B cell (primary cell): Measurements from ENCODE around the gene FBXW9. TPM values are rescaled to one million over a fixed set of nuclear protein-coding genes. Genes with fewer than 3 reads are reported as not detected.

ENCODE experiments used
- ATAC-seq: fragments of 200-7000 bp; cut with Tn5 transposase; one replicate; pipeline ENCODE4 v1.10.0; 2021; ENCODE audit warnings: low read depth, mild to moderate bottlenecking, moderate number of reproducible peaks, moderate library complexity
- CTCF ChIA-PET: fragments of 350-600 bp; sonication (Branson Sonifier 250); formaldehyde crosslinking; loops from one replicate; lab custom pipeline; 2021; ENCODE audit warnings: antibody characterized with exemption, inconsistent platforms; lab: Charles Lee
- POLR2A ChIA-PET: fragments of 350-600 bp; sonication (Branson Sonifier 250); formaldehyde crosslinking; loops from one replicate; lab custom pipeline; 2021; ENCODE audit warnings: antibody characterized with exemption; lab: Charles Lee
- DNase-seq: peaks from one replicate; pipeline ENCODE4 v3.0.0; 2013
- H2AFZ ChIP-seq: 2 replicates; pipeline ENCODE4 v1.6.1; 2012; ENCODE audit warnings: mild to moderate bottlenecking, low read depth, low read length; ENCODE audit not compliant: insufficient read depth, poor library complexity, severe bottlenecking
- H3K27ac ChIP-seq, 2 donors: 1 replicate in 1 of 2; 2 replicates in 1 of 2; pipeline ENCODE4 v1.5.1; 2012 to 2013; ENCODE audit warnings: low read length in 2 of 2, mild to moderate bottlenecking in 2 of 2, moderate library complexity in 1 of 2
- H3K27me3 ChIP-seq, 4 experiments: fragments of 200-600 bp in 1 of 4; sonication (generic) in 1 of 4; replicated peaks in 1 of 4; 1 replicate in 2 of 4; 2 replicates in 2 of 4; pipeline versions ENCODE4 v1.6.1 to v1.7.0; 2013 to 2016; ENCODE audit warnings: low read length in 3 of 4, mild to moderate bottlenecking in 2 of 4, mixed read lengths in 1 of 4, moderate library complexity in 1 of 4; ENCODE audit not compliant: insufficient read depth in 4 of 4, control insufficient read depth in 3 of 4; ENCODE audit errors: control extremely low read depth in 1 of 4
- H3K36me3 ChIP-seq, 2 experiments: replicated peaks in 1 of 2; 1 replicate in 1 of 2; 2 replicates in 1 of 2; pipeline versions ENCODE4 v1.6.1 to v1.7.1; 2013; ENCODE audit warnings: low read length in 1 of 2; ENCODE audit not compliant: insufficient read depth in 2 of 2, control insufficient read depth in 1 of 2; ENCODE audit errors: control extremely low read depth in 1 of 2, extremely low read depth in 1 of 2
- H3K4me1 ChIP-seq, 2 donors: fragments of 200-600 bp in 1 of 2; sonication (generic) in 1 of 2; 1 replicate in 1 of 2; 2 replicates in 1 of 2; pipeline versions ENCODE4 v1.5.1 to v1.6.1; 2013 to 2017; ENCODE audit warnings: low read length in 2 of 2; ENCODE audit not compliant: control insufficient read depth in 2 of 2, insufficient read depth in 2 of 2
- H3K4me2 ChIP-seq: replicated peaks from 2 replicates; pipeline ENCODE3; 2012; ENCODE audit warnings: mild to moderate bottlenecking, low read depth, low read length; ENCODE audit not compliant: poor library complexity, severe bottlenecking
- H3K4me3 ChIP-seq, 5 experiments: fragments of 200-600 bp in 1 of 5; sonication (generic) in 1 of 5; 1 replicate in 3 of 5; 2 replicates in 2 of 5; pipeline versions ENCODE4 v1.5.1 to v1.7.0; 2011 to 2016; ENCODE audit warnings: low read length in 4 of 5, mild to moderate bottlenecking in 4 of 5, low read depth in 2 of 5, control low read depth in 1 of 5, moderate library complexity in 1 of 5; ENCODE audit not compliant: insufficient read depth in 1 of 5; ENCODE audit errors: control extremely low read depth in 1 of 5, extremely low read depth in 1 of 5
- H3K79me2 ChIP-seq: fragments of 200-600 bp; sonication (generic); one replicate; pipeline ENCODE4 v1.6.0; 2016; ENCODE audit warnings: low read length; ENCODE audit not compliant: control insufficient read depth, insufficient read depth
- H3K9ac ChIP-seq: fragments of 200-600 bp; sonication (generic); 2 replicates; pipeline ENCODE4 v1.6.1; 2017; ENCODE audit warnings: mild to moderate bottlenecking, low read length, moderate library complexity
- H3K9me3 ChIP-seq, 3 donors: one replicate each; pipeline versions ENCODE4 v1.6.1 to v1.7.1; 2013; ENCODE audit warnings: low read length in 2 of 3; ENCODE audit not compliant: control insufficient read depth in 2 of 3, insufficient read depth in 1 of 3; ENCODE audit errors: control extremely low read depth in 1 of 3
- H4K20me1 ChIP-seq: 2 replicates; pipeline ENCODE4 v1.6.0; 2012; ENCODE audit warnings: mild to moderate bottlenecking, low read length; ENCODE audit not compliant: insufficient read depth, control insufficient read depth, poor library complexity, severe bottlenecking
- H3K27ac Mint-ChIP-seq: one replicate; pipeline ENCODE4 v1.8.0; 2021; ENCODE audit warnings: mixed read lengths
- H3K27me3 Mint-ChIP-seq: one replicate; pipeline ENCODE4 v1.8.0; 2021; ENCODE audit warnings: mixed read lengths
- H3K4me1 Mint-ChIP-seq: one replicate; pipeline ENCODE4 v1.8.0; 2021; ENCODE audit warnings: mixed read lengths
- H3K4me3 Mint-ChIP-seq: one replicate; pipeline ENCODE4 v1.8.0; 2021; ENCODE audit warnings: mixed read lengths
- H3K9me3 Mint-ChIP-seq: one replicate; pipeline ENCODE4 v1.8.0; 2022; ENCODE audit warnings: mixed read lengths; ENCODE audit not compliant: insufficient read depth
- CTCF ChIP-seq: fragments of 200-600 bp; IDR thresholded peaks from one replicate; pipeline ENCODE4 v1.8.0; 2022; ENCODE audit warnings: antibody characterized with exemption, mild to moderate bottlenecking
- EZH2 ChIP-seq: IDR thresholded peaks from 2 replicates; pipeline ENCODE4 v1.6.1; 2012; ENCODE audit warnings: borderline replicate concordance, low read depth, mild to moderate bottlenecking, moderate library complexity, low read length; ENCODE audit not compliant: insufficient read depth, poor library complexity, severe bottlenecking
- WGBS: methylation state at CpG from one replicate; pipeline ENCODE4 v1.1.5; 2013; ENCODE audit warnings: missing lambda C conversion rate; ENCODE audit not compliant: insufficient coverage; 5-methylcytosine and 5-hydroxymethylcytosine counted together
- intact Hi-C: fragments of 100-400 bp; cut with micrococcal nuclease; formaldehyde crosslinking; loops from one replicate; pipeline ENCODE4 v1.10.0; 2022
- polyA plus RNA-seq: library from polyadenylated mRNA; depleted of rRNA; stranded (reverse); fragments of >200 nt; gene quantifications from 2 replicates; pipeline ENCODE4 v1.2.3, GENCODE V29; 2012
- total RNA-seq, 2 donors: library from RNA; stranded (reverse); fragments of 120-200 nt in 1 of 2; gene quantifications; 1 replicate in 1 of 2; 2 replicates in 1 of 2; pipeline versions ENCODE4 v1.2.3 to v1.2.4, GENCODE V29; 2013 to 2022

FBXW9 gene
- total and polyA plus RNA-seq, 2 donors (not counting 1 experiment from before 2014, with no cell fraction given): 4.7 TPM

GRCh38 chr19:12720296-12720695 lies 23.9 kb upstream of the FBXW9 start:
- no peaks in the 10 kb centered on the region for H3K9me3 Mint-ChIP-seq
- H3K27me3 ChIP-seq: no peaks in the 10 kb centered on the region
- peaks cover 38% of the 10 kb centered on the region for H3K4me1 Mint-ChIP-seq
- H3K4me3 ChIP-seq: no peak overlapping the region
- no peaks in the 10 kb centered on the region for H3K9me3 ChIP-seq
- peak overlapping the region; percentile 95 for H3K4me2 ChIP-seq
- 95% methylated on average over 6 of the region's 10 CpGs for WGBS
- no peaks in the 10 kb centered on the region for H3K27me3 Mint-ChIP-seq
- CTCF ChIA-PET: no interaction called here
- no peak for TF ChIP-seq EZH2
- TF ChIP-seq CTCF: no peak
- H3K36me3 ChIP-seq: peaks cover 2 to 7% of the 10 kb centered on the region in 2 experiments
- DNase-seq (no peak), ATAC-seq (no peak)
- no peak overlapping the region for H2AFZ ChIP-seq
- H3K27ac ChIP-seq: no peak overlapping the region
- no peak overlapping the region for H3K9ac ChIP-seq
- POLR2A ChIA-PET: interaction anchor here (1.3 kb wide), 1 partner anchor 13 kb away, joined by 5 read pairs; no protein-coding TSS in a partner anchor
- H3K27ac Mint-ChIP-seq: peak overlapping the region; percentile 56
- peak overlapping the region; percentile 80 for H3K4me3 Mint-ChIP-seq
- H3K4me1 ChIP-seq: peaks cover 29 to 35% of the 10 kb centered on the region in 2 donors
- H3K79me2 ChIP-seq: peaks cover 75% of the 10 kb centered on the region
- peaks cover 11% of the 10 kb centered on the region for H4K20me1 ChIP-seq
- intact Hi-C loops: loop anchor here (5.0 kb wide), 2 partner anchors 53 to 87 kb away; partner anchors contain the start of genes MAN2B1, RNASEH2A and WDR83

- intact Hi-C loops: no loop called here
- H3K9me3 ChIP-seq: no peaks in the 10 kb centered on the region
- no peak overlapping the region for H3K27ac Mint-ChIP-seq
- no peak overlapping the region for H3K9ac ChIP-seq
- H3K27ac ChIP-seq: no peak overlapping the region
- peaks cover 2% of the 10 kb centered on the region for H4K20me1 ChIP-seq
- H3K36me3 ChIP-seq: peaks cover 2 to 30% of the 10 kb centered on the region in 2 experiments
- DNase-seq (no peak), ATAC-seq (no peak)
- CTCF ChIA-PET: interaction anchor here (0.7 to 7.3 kb wide), 9 partner anchors 9 to 132 kb away, joined by 3 to 45 read pairs (median 7); partner anchors contain the start of gene GET3
- no peak overlapping the region for H3K4me3 Mint-ChIP-seq
- H3K79me2 ChIP-seq: peaks cover 43% of the 10 kb centered on the region
- no peak overlapping the region for H3K4me3 ChIP-seq
- H2AFZ ChIP-seq: no peak overlapping the region
- no peak overlapping the region for H3K4me2 ChIP-seq
- no peak for TF ChIP-seq EZH2
- no peak for TF ChIP-seq CTCF
- POLR2A ChIA-PET: no interaction called here
- peaks cover 13% of the 10 kb centered on the region for H3K4me1 Mint-ChIP-seq
- H3K4me1 ChIP-seq: peaks cover 7 to 8% of the 10 kb centered on the region in 2 donors
- WGBS: 100% methylated on average over 2 of the region's 3 CpGs
- H3K9me3 Mint-ChIP-seq: no peaks in the 10 kb centered on the region
- H3K27me3 ChIP-seq: no peaks in the 10 kb centered on the region
- no peaks in the 10 kb centered on the region for H3K27me3 Mint-ChIP-seq
Measured at GRCh38 chr19:12715929-12716328, 19.5 kb upstream of the FBXW9 start.
